Hepatocyte (in vitro differentiated cells): ENCODE data around the gene HEXIM2. TPM values are rescaled to one million over a fixed set of nuclear protein-coding genes. Genes with fewer than 3 reads are reported as not detected.
"Not testable (repeated sequence)": the region's sequence is repeated elsewhere in the genome, so short reads cannot be mapped to it uniquely, and the experiment has no call there.

ENCODE experiments used
- DNase-seq: peaks from one replicate; pipeline ENCODE4 v3.0.0-alpha.2; 2016; ENCODE audit warnings: low spot score
- H2AFZ ChIP-seq: fragments of 200-600 bp; sonication (generic); 2 replicates; pipeline ENCODE4 v1.6.0; 2016; ENCODE audit warnings: antibody characterized with exemption, mild to moderate bottlenecking
- H3K27ac ChIP-seq: fragments of 200-600 bp; sonication (generic); 2 replicates; pipeline ENCODE4 v1.5.1; 2016; ENCODE audit warnings: mild to moderate bottlenecking
- H3K27me3 ChIP-seq: fragments of 200-600 bp; sonication (generic); 2 replicates; pipeline ENCODE4 v1.6.1; 2016
- H3K36me3 ChIP-seq: fragments of 200-600 bp; sonication (generic); replicated peaks from 2 replicates; pipeline ENCODE4 v1.5.1; 2016; ENCODE audit warnings: low read depth; ENCODE audit not compliant: insufficient read depth
- H3K4me1 ChIP-seq: fragments of 200-600 bp; sonication (generic); 2 replicates; pipeline ENCODE4 v1.5.1; 2016; ENCODE audit warnings: mild to moderate bottlenecking, moderate library complexity; ENCODE audit not compliant: insufficient read depth
- H3K4me2 ChIP-seq: fragments of 200-600 bp; sonication (generic); 2 replicates; pipeline ENCODE4 v1.6.0; 2016
- H3K4me3 ChIP-seq: fragments of 200-600 bp; sonication (generic); 2 replicates; pipeline ENCODE4 v1.5.1; 2016; ENCODE audit warnings: mild to moderate bottlenecking
- H3K79me2 ChIP-seq: fragments of 200-600 bp; sonication (generic); 2 replicates; pipeline ENCODE4 v1.6.0; 2017; ENCODE audit warnings: mild to moderate bottlenecking
- H3K9me2 ChIP-seq: fragments of 200-600 bp; sonication (generic); replicated peaks from 2 replicates; pipeline ENCODE4 v1.6.0; 2017; ENCODE audit warnings: mild to moderate bottlenecking; ENCODE audit not compliant: insufficient read depth
- H3K9me3 ChIP-seq: fragments of 200-600 bp; sonication (generic); 2 replicates; pipeline ENCODE4 v1.5.1; 2016; ENCODE audit warnings: low read depth, mild to moderate bottlenecking
- H4K20me1 ChIP-seq: fragments of 200-600 bp; sonication (generic); 2 replicates; pipeline ENCODE4 v1.6.0; 2016; ENCODE audit warnings: mild to moderate bottlenecking; ENCODE audit not compliant: insufficient read depth, poor library complexity, severe bottlenecking
- EZH2 ChIP-seq: fragments of 200-600 bp; sonication (generic); IDR thresholded peaks from 2 replicates; pipeline ENCODE4 v1.6.1; 2016; ENCODE audit warnings: antibody characterized with exemption, mild to moderate bottlenecking, borderline replicate concordance
- EZH2phosphoT487 ChIP-seq: fragments of 200-600 bp; sonication (generic); IDR thresholded peaks from one replicate; pipeline ENCODE4 v1.6.1; 2018; ENCODE audit warnings: antibody characterized with exemption, mild to moderate bottlenecking, low read depth, moderate library complexity; ENCODE audit not compliant: unreplicated experiment, severe bottlenecking
- WGBS: methylation state at CpG from one replicate; pipeline ENCODE4 v1.1.6; 2016; ENCODE audit warnings: low lambda C conversion rate; ENCODE audit errors: missing lambda C conversion rate; 5-methylcytosine and 5-hydroxymethylcytosine counted together
- polyA plus RNA-seq: library from polyadenylated mRNA; unstranded; fragments of >200 nt; fragmentation: Nextera tagmentation; extraction: Ambion mirVana; gene quantifications from 2 replicates; pipeline ENCODE4 v1.2.1, GENCODE V29; 2016
- total RNA-seq: library from RNA; depleted of rRNA; stranded (reverse); fragments of >200 nt; gene quantifications from 2 replicates; pipeline ENCODE4 v1.2.3, GENCODE V29; 2014
- TF ChIP-seq, protein P1 (sequence below): fragments of 200-600 bp; sonication (generic); IDR thresholded peaks from 2 replicates; pipeline ENCODE4 v1.5.1; 2016; ENCODE audit warnings: antibody characterized with exemption, mild to moderate bottlenecking; ENCODE audit not compliant: poor library complexity

HEXIM2 gene
- total and polyA plus RNA-seq, 2 experiments from 2014 or later: 7.6 to 12.2 TPM

DNA sequence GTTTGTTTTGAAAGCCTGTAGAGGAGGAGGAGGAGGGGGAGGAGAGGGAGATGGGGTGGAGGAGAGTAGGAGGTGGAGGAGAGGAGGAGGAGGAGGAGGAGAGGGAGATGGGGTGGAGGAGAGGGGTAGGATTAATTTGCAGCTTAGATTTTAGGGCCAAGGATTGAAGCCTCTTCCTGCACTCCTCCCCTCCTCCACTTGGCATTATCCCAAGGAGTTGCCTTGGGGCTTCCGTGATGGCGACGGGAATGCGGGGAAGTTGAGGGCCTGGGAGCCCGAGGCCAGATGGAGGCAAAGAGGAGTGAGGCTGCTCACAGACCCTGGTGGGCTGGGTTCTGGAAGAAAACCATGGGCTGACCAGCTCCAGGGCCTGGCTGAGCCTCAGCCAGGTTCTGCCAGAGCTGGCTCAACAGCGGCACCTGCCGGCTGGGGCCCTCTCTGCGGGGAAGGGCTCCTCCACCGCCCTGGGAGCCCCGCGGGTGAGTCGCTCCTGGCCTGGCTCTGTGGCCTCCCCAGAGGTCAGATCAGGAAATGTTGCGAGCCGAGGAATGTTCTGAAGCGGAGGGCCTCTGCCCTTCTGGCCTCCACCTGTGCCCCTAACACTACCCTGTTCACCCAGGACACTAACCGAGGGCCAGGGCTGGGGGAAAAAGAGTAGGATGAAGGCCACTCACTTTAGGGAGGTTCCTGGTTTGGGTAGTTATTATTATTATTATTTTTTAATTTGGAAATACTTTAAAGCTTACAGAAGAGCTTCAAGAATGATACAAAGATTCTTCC lies 36.1 kb downstream of the HEXIM2 start:
- 2% methylated on average over 16 of the region's 16 CpGs for WGBS
- H3K79me2 ChIP-seq: no peaks in the 10 kb centered on the region
- H3K4me3 ChIP-seq: no peak overlapping the region
- no peaks in the 10 kb centered on the region for H3K36me3 ChIP-seq
- peak; percentile 94 for DNase-seq
- no peaks in the 10 kb centered on the region for H4K20me1 ChIP-seq
- no peaks in the 10 kb centered on the region for H3K9me2 ChIP-seq
- H2AFZ ChIP-seq: peak overlapping the region; percentile 36
- no peaks in the 10 kb centered on the region for H3K9me3 ChIP-seq
- H3K27ac ChIP-seq: peak overlapping the region; percentile 28
- H3K27me3 ChIP-seq: no peaks in the 10 kb centered on the region
- peaks cover 8% of the 10 kb centered on the region for H3K4me1 ChIP-seq
- TF ChIP-seq EZH2phosphoT487 (no peak), EZH2 (no peak)
- TF ChIP-seq, protein P1, sequence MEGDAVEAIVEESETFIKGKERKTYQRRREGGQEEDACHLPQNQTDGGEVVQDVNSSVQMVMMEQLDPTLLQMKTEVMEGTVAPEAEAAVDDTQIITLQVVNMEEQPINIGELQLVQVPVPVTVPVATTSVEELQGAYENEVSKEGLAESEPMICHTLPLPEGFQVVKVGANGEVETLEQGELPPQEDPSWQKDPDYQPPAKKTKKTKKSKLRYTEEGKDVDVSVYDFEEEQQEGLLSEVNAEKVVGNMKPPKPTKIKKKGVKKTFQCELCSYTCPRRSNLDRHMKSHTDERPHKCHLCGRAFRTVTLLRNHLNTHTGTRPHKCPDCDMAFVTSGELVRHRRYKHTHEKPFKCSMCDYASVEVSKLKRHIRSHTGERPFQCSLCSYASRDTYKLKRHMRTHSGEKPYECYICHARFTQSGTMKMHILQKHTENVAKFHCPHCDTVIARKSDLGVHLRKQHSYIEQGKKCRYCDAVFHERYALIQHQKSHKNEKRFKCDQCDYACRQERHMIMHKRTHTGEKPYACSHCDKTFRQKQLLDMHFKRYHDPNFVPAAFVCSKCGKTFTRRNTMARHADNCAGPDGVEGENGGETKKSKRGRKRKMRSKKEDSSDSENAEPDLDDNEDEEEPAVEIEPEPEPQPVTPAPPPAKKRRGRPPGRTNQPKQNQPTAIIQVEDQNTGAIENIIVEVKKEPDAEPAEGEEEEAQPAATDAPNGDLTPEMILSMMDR: peak; percentile 99
- peak overlapping the region; percentile 52 for H3K4me2 ChIP-seq

DNA sequence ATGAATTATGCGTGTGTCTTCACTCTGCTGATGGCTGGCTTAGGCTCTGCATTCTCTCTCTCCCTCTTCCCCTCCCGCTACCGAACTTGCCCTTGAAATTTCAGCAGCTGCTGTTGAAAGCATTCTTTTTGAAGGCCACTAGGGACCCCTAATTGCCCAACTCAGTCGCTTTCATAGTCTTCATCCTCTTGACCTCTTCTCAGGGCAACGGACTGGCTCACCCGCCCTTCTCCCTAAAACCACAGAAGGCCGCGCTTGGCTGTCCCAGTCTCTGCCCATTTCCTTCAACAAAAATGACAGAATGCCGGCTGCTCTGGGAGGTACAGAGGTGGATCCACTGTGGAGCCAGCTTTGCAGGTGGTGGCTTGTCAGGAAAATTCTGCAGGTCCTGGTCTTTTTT lies 39.0 kb downstream of the HEXIM2 start:
- TF ChIP-seq EZH2: no peak
- TF ChIP-seq, protein P1: no peak
- no peak for TF ChIP-seq EZH2phosphoT487
- H3K27ac ChIP-seq: no peak overlapping the region
- H3K4me1 ChIP-seq: peaks cover 8% of the 10 kb centered on the region
- H3K36me3 ChIP-seq: no peaks in the 10 kb centered on the region
- no peaks in the 10 kb centered on the region for H3K27me3 ChIP-seq
- H4K20me1 ChIP-seq: no peaks in the 10 kb centered on the region
- WGBS: 73% methylated on average over 9 of the region's 9 CpGs
- DNase-seq: no peak
- no peak overlapping the region for H3K4me3 ChIP-seq
- H2AFZ ChIP-seq: no peak overlapping the region
- H3K79me2 ChIP-seq: no peaks in the 10 kb centered on the region
- H3K4me2 ChIP-seq: no peak overlapping the region
- H3K9me3 ChIP-seq: no peaks in the 10 kb centered on the region
- no peaks in the 10 kb centered on the region for H3K9me2 ChIP-seq

DNA sequence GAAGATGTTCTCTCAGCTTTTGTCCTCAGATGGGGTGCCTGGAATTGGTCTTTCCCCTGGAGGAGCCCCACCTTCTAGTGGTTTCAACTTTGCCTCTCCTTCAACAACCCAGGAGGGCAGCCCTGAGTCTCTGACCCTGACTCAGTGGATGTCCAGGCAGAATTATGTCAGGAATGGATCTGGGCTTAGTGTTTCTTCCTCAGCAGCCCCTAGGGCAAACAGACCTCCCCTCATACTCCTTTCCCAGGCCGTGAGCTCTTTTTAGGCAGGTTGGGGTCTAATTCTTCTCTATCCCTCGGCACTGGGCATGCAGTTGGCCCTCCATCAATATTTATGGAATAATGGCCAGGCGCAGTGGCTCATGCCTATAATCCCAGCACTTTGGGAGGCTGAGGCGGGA lies 39.8 kb downstream of the HEXIM2 start:
- no peaks in the 10 kb centered on the region for H3K27me3 ChIP-seq
- H3K4me3 ChIP-seq: no peak overlapping the region
- no peak for TF ChIP-seq EZH2phosphoT487
- TF ChIP-seq, protein P1: no peak
- TF ChIP-seq EZH2: no peak
- 90% methylated on average over 4 of the region's 4 CpGs for WGBS
- H3K9me3 ChIP-seq: no peaks in the 10 kb centered on the region
- H3K9me2 ChIP-seq: no peaks in the 10 kb centered on the region
- no peak for DNase-seq
- no peaks in the 10 kb centered on the region for H4K20me1 ChIP-seq
- no peak overlapping the region for H3K4me2 ChIP-seq
- no peak overlapping the region for H2AFZ ChIP-seq
- H3K79me2 ChIP-seq: no peaks in the 10 kb centered on the region
- H3K36me3 ChIP-seq: no peaks in the 10 kb centered on the region
- H3K27ac ChIP-seq: no peak overlapping the region
- H3K4me1 ChIP-seq: peaks cover 8% of the 10 kb centered on the region

DNA sequence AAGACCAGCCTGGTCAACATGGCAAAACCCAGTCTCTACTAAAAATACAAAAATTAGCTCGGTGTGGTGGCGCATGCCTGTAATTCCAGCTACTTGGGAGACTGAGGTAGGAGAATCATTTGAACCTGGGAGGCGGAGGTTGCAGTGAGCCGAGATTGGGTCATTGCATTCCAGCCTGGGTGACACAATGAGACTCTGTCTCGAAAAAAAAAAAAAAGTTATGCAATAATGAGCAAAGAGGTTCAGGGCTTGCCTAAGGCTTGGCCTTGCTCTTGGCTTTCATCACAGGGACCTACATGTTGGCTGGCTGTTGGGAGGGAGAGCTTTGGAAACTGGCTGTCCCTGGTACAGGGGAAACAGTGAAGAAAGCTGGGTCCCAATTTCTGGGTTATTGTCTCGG lies 40.2 kb downstream of the HEXIM2 start:
- H3K36me3 ChIP-seq, H3K27me3 ChIP-seq, H3K27ac ChIP-seq, H3K4me1 ChIP-seq, H4K20me1 ChIP-seq, H3K9me3 ChIP-seq, H3K4me3 ChIP-seq, H2AFZ ChIP-seq, H3K4me2 ChIP-seq, H3K79me2 ChIP-seq, H3K9me2 ChIP-seq: not testable (repeated sequence)
- peak; percentile 40 for DNase-seq
- 82% methylated on average over 6 of the region's 6 CpGs for WGBS
